HS-27A (cell line): ENCODE results near the gene GNB1L.

Experiments
- DNase-seq: peaks from one replicate; pipeline ENCODE4 v3.0.0-alpha.2; 2012; ENCODE audit warnings: low read depth, missing footprints

The GNB1L gene

DNA sequence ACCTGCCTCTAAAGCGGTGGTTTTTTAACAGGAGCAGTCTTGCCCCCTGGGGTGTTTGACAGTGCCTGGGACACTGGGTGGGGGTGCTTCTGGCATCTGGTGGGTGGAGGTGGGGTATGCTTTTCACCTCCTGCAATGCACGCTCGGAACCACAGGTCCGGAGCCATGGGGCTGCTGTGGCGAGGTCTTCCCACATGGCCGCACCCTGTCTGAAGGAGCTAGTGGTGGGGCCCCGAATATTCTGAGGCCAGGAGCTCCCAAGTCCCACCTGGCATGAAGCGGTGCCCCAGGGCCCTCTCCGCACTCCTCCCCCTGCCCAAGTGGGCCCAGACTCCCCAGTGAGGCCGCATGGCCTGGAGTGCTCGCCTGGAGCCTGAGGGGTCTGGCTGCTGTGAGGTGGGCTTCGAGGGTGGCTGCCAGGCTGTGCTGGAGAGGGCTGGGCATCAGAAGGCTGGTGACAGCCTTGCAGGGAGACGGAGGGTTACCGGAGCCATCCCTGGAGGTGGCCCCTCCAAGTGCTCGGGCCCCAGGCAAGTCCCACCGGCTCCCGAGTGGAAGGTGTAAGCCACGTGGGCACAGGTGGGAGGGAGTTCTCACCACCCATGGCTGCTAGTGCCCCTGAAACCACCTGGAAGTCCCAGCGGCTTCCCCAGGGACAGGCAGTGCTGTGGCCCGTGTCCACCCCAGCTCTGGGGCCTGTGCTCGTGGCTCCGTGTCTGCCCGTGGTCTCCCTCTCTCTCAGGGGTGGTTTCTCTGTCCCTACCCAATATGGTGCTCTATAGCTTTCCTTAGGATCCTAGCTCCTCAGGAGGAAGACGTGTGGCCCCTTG lies 79.0 kb downstream of the GNB1L start:
- DNase-seq = no peak

DNA sequence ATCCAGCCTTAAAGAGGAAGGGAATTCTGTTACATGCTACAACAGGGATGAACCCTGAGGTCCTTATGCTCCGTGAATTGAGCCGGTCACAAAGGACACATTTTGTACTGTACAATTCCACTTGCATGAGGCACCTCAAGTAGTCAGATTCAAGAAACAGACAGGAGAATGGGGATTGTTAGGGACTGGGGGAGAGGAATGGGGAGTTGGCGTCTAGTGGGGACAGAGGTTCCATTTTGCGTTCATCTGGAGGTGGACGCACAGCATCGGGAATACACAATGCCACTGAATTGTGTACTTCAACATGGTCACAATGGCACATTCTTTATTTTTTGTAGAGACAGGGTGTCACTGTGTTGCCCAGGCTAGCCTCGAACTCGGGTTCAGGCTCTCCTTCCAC lies 80.0 kb downstream of the GNB1L start:
- DNase-seq = no peak

DNA sequence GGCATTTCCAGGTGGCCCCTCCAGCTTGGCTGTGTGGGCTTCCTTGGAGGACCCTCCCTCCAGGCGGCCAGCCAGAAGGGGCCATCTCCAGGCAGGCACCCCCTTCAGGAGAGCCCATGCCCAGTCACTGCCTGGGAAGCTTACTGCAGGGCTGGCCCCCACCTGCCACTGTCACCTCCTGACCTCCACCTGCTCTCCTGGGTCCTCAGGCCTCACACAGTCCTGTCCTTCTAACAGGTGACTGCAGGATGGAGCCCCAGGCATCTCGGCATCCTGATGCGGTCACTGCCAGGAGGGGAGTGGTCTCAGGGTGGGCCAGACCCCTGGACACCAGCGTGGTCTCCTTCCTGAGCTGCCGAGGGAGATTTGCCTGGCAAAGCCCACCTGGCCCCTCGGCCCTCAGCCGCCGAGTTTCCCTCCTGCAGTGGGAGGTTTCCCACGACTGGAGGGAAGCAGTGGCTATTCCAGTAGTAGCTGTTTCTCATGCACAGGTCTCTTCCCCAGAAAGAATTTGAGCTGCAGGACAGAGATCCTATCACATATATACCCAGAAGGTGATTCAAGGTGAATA lies 81.1 kb downstream of the GNB1L start:
- DNase-seq = no peak

DNA sequence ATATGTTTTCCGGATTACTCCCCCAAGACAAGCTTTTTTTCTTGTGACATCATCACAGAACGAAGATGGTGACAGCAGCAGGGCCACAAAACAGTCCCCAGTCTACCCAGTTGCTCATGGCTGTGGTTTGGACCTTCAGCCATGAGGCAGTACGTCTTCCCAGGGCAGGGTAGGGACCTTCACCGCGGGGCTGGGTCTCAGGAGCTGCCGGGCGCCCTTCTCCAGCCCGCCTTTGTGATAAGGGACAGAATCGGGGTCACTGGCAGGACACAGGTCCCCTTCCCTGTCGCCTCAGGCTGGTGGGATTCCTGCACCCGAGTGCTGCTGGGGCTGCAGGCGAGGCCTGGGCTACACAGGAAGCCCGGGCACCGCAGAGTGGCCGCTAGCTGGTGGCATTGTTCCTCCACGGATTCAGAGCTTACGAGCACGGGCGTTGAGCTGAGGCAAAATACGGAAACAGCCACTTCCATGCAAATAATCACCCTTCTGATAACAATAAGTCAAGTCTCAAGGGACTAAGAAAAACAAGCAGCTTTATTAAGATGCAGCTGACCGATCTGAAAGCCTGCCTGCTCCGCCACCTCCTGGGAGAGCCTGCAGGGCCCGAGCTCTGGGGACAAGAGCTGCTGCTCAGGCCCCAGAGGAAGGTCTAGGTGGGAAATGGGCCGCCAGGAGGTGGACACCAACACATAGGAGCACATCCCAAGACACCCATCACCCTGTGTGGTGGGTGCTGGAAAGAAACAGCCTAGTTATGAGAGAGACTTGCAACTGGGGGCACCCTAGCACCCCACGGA lies 81.8 kb downstream of the GNB1L start:
- DNase-seq = no peak

DNA sequence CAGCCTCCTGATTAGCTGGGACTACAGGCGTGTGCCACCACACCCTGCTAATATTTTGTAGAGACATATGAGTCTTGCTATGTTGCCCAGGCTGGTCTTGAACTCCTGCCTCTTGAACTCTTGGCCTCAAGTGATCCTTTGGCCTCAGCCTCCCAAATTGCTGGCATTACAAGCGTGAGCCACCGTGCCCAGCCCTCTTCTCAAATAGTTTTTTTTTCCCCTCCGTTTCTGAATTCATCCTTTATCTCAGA lies 82.3 kb downstream of the GNB1L start:
- DNase-seq = no peak

DNA sequence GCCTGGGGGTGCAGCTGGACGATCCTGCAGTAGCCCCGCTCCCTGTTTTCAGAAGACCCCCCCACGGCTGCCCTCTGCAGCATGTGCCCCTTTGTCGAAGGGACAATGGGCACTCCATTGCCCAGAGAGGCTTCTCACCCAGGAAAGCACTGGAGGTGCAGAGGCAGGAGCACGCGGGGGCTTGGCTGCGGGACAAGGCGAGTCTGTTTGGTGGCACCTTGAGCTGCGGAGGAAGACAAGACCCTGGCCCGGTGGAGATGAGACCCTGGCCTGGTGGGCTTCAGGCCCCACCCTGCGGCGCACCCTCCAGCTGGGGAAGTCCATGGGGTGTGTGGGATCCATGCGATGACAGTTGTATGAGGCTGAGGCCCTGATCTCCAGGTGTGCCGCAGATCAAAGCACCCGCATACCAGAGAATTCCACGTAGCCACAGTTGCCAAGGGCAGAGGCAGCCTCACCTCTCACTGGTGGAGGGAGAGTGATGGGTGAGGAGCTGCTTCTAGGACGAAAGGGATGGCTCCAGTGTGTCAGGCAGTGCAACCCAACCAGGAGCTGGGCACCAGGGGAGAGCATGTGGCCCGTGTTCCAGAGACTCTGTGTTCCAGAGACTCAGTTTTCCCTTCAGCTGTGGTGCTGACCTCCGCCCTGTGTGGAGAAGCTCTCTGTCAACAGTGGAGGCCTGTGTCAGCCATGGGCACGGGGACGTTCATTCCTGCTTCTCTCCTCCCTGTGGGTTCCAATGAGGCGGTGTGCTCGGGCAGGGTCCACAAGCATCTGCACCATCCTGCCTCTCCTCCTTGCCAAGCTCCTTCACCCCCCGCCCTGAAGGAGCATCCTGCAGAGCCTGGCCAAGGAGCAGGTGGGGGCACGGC lies 84.1 kb downstream of the GNB1L start:
- DNase-seq = no peak

DNA sequence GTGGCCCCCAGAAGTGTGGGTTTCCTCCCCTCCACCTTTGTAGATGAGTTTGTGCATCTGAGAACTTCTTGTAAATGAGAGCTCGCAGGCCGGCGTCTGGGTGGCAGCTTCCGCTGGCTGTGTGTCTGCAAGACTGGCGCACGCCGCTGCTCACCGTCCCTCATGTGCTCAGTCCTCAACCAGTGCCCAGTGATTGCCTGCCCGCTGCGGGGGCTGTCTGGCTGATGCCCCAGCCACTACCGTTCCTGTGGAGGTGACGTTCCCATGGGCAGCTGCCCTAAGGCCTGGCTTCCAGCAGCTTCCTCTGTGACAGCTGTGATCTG lies 85.3 kb downstream of the GNB1L start:
- no peak for DNase-seq

DNA sequence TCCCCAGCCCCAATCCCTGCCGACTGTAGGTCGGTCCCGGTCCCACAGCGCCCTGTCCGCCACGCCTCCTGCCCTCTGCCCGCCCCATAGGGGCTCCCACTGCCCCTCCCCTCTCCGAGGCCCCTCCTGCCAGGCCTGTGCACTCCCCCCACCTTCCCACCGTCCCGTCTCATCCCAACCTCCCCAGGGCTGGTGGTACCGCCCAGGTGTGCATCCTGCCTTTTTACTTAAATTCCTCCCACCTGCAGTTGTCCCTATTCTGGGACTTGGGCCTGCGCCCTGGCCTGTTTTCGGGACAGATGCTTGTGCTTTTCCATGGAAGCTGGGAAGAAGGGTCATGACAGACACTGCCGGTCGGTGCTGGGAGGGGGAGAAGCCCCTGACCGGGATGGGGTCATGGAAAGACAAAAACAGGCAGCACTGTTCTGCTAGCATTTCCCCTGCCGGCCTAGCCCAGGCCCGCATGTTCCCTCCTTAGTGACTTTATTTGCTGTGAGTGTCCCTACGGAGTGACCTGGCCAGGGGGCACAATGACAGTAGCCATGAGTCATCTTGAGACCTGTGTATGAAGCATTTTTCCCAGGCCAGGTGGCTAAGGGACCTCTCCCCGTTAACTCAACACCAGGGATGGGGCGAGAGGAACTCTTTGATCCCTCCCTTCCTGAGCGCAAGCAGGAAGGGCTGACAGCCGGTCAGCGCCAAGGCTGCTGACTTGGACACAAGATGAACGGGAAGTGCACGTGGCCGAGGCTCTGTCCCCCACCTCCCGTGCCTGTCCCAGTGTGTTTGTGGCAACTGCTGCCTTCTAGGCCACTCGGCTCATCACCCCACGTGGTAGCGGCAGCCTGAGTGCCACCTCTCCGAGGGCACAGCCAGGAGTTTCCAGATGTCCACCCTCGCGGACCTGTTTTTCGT lies 87.0 kb downstream of the GNB1L start:
- DNase-seq = no peak

DNA sequence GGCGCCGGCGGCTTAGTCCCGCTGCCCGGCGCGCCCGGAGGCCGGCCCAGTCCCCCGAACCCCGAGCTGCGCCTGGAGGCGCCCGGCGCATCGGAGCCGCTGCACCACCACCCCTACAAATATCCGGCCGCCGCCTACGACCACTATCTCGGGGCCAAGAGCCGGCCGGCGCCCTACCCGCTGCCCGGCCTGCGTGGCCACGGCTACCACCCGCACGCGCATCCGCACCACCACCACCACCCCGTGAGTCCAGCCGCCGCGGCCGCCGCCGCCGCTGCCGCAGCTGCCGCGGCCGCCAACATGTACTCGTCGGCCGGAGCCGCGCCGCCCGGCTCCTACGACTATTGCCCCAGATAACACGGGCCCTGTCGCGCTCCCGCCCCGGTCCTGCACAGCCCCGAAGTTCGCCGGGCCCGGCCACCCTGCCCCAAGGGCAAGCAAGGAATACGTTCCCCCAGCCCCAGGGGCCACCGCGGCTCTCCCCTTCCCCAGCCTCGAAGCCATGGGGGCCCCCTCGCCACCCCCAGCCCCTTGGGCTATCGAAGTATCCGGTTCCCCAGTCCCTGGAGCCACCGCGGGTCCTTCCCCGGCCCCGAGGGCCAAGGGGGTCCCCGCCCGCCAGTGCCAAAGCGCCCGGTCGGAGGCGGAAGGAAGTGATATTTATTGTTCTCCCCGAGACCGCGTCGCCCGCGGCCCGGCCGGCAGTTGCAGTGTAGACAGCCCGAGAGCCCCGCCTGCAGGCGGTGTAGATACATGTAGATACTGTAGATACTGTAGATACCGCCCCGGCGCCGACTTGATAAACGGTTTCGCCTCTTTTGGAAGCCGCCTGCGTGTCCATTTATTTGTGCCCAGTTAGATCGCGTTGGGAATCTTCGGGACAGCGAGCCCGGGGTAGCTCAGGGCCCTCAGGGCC lies 87.9 kb downstream of the GNB1L start:
- no peak for DNase-seq

DNA sequence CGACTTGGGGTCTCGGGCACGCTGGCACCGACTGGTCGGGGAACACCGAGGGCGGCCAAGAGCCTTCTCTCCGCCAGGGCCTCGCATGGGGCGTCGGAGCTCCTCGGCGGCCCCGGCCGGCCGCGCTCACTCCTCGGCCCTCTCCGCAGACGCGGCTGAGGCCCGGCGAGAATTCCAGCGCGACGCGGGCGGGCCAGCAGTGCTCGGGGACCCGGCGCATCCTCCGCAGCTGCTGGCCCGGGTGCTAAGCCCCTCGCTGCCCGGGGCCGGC lies 88.5 kb downstream of the GNB1L start:
- DNase-seq = no peak

DNA sequence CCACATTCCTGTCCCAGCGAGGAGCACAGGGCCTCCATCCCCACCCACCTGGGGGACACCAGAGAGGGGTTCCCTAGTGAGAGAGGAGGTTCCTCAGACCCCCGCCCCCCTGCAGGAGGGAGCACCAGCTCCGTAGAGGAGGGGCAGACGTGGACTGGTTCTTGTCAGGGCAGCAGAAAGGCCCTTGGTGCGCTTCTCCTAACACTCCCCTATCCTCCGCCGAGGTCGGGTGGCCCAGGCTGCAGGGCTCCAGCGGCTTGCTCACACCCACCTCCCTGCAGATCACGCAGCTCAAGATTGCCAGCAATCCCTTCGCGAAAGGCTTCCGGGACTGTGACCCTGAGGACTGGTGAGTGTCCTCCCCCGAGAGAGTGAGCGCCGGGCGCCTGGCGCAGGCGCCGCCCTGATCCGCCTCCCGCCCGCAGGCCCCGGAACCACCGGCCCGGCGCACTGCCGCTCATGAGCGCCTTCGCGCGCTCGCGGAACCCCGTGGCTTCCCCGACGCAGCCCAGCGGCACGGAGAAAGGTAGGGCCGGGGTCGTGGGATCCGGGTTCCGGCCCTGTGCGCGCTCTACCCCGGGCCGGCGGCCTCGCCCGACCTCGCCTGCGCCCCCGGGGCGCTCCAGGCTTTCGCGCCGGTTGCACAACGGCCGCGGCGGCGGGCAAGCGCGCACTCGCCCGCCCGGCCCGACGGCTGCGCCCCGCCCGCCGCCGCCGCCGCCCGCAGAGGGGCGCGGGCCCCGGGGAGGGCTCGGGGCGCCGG lies 89.0 kb downstream of the GNB1L start:
- no peak for DNase-seq

DNA sequence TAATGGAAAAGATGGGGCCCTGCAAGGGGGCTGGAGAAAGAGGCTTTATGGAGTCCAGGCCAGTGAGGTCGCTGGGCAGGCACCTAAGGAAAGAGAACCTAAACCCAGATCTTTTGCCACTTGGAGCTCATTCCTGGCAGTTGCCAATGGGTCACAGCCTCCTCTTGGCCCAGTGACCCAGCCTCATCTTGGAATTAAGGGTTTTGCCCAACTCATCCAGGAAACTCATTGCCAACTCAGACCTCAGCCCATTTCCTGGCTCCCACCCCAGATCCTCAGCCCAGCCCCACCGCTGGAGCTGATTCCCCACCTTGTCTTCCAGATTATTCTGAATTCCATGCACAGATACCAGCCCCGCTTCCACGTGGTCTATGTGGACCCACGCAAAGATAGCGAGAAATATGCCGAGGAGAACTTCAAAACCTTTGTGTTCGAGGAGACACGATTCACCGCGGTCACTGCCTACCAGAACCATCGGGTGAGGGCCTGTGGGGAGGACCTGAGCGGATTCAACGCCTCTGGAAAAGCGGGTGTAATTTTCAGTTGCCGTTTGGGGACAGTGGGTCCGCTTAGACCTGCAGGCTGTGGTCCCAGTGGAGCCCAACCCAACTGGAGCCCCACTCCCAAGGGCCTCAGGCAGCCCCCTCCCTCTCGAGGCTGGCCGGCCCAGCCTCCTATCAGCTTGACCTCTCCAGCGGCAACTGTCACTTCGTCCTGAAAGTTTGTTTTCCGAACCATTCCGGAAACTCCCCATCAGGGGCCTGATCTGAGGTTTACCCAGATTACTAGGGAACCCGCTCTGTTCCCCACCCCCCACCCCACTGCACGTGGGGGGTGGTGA lies 89.8 kb downstream of the GNB1L start:
- no peak for DNase-seq

DNA sequence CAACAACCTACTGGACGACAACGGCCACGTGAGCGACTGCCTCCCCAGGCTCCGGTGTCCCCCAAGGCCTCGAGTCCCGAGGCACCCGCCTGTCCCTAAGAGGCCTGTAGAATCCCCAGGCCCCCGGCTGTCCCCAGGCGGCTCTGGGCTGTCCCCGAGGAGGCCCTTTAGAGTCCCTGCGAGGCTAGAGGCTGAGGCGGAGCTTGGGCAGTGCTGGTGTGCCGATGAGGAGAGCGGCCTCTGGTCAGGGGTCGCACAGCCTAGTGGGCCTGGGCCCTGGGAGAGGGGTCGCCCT lies 90.4 kb downstream of the GNB1L start:
- no peak for DNase-seq

DNA sequence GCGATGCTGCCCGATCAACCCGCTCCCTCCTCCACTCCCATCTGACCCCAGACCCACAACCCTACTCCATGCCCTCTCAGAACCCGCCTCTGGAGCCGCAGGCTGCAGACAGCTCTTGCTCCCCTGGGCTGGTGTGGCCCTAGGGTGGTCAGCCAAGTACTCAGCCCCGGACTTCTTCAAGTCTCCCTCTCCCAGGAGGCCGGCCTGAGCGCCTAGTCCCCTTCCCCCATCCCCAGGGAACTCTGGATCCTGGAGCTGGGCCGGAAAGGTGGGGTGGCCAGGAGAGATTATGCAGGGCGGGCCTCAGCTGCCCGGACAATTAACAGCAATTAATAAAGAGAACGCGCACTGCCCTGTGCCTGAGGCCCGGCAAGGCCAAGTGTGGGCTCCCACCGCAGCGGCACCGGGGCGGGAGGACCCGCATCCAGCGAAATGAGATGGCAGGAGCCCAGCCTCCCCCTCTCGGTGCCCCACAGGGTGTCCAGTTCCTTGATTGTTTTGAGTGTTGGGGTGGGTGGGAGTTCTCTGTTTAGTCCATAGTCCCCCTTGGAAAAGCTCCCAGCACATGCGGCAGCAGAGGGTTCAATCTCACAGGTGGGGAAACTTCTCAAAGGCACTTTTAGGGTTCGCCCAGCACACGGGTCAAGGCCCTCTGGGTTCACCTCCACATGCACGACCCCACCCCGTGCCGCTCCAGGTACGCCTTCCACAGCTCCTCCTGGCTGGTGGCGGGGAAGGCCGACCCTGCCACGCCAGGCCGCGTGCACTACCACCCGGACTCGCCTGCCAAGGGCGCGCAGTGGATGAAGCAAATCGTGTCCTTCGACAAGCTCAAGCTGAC lies 91.0 kb downstream of the GNB1L start:
- no peak for DNase-seq

DNA sequence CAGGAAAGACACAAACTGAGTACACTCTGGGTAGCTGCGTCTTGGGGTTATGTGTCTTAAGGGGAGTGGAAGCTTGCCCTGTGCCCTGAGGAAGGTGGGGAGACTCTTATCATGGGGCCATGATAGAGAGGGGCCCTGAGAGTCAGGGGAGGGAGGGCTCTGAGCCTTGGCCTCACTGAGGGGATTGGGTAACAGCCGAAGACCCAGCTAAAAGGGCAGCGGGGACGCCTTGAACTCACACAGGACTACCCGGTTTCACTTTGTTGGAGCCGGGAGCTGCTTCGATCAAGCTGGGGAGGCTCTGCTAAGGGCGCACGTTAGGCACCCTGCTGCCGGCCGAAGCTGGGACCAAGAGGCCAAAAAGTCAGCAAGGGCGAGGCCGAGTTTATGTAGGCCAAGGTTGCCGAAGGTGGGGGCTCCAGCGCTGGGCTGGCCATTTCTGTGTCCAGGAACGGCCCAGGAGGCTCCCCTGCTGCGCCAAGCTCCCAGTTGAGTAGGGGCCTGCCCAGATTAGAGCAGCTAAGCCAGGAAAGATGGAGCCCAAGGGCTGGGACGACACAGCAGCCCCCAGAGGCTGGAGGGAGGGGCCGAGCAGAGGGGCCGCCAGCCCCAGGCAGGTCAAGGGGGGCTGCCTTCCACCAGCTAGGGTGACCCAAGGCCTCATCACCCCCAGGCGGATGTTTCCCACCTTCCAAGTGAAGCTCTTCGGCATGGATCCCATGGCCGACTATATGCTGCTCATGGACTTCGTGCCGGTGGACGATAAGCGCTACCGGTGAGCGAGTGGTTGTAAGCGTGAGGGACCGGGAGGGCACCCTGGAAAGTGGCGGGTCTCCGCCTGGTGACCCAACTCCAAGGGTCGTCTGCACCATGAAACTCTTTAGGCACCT lies 91.9 kb downstream of the GNB1L start:
- no peak for DNase-seq

DNA sequence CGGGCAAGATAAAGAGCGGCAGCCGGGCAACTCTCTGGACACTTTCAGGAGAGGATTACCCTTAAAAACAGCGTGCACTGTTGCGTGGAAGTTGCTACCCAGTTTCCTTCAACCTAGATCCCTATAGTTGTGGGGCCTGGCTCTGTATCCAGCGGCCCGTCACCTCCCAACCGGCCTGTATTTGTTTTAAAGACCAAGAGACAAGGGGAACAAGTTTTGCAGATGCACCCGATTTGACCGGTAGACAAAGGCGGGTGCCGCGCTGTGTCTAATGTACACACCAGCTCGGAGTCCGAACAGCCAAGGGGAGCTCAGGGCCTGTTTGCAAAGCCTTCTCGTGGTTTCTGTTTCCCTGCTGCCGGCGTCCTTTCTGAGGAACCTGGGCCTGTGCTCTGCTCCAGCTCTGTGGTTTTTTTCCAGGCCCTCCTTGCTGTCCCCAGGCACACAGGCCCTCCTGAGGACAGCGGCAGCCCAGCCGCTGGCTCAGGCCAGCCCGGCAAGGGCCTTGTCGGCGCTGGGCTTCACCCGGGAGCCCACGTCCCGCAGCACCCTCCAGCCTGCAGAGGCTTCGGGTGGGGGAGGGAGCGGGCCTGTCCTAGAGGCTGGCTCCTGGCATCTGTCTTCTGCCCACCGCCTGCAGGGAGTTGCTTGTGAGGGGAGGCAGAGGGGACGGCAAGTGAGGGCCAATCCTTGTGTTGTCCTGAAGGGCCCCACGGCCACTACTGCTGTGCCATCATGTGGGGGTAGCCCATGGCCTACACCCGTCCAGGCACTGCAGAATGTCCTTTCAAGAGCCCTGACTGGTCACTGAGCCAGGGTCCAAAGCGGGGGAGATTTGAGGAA lies 92.7 kb downstream of the GNB1L start:
- DNase-seq = no peak
